A549 treated with Mapracorat at 1 μM for 4 hours (cell line): ENCODE data around the gene PRKAA1. TPM values are rescaled to one million over a fixed set of nuclear protein-coding genes. Genes with fewer than 3 reads are reported as not detected.

Source experiments
- total RNA-seq: library from RNA; stranded (reverse); fragments of 200-300 nt; extraction: Qiagen RNA extraction; gene quantifications from 5 replicates; pipeline ENCODE4 v1.2.3, GENCODE V29; 2022

PRKAA1 gene
- 29.3 to 52.9 TPM (median 39.2 TPM) in 5 replicates for total RNA-seq

DNA sequence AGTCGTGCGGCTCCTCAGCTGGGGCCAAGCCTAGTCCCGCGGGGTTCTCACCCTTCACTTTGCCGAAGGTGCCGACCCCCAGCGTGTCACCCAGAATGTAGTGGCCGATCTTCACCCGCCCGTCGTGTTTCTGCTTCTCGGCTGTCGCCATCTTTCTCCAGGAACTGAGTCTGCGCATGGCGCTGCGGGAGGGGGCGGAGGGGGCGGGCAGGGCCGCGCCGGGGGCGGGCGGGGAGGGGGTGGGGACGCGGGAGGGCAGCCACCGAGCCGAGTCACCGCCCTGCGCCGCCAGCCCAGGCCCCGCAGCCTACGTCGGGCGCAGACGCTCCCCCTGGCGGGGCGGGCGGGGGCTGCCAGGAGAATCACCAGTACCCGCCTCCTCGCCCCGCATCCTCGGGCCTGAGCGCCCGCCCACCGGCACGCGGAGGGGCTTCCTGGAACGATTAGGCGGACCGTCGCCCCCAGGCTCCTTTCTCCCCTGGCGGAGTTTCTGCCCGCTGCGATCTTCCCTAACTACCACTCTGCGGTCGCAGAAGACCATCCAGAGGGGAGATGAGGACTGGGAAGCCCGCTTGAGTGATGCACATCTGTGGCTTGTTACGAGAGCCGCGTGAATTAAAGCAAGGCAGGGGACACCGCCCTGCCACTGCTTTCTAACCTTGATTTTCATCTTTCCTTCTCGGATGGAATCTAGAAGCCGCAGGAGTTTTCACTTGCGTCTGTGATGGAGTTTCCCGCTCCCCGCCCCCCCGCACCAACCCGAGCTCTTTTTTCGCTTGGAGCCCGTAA is at the start of gene PRKAA1:
Gene PRKAA1, minus strand, starts transcription at position 363 of the 789 bp plus-strand sequence. Its CDS starts 185 bp downstream, at position 178.

DNA sequence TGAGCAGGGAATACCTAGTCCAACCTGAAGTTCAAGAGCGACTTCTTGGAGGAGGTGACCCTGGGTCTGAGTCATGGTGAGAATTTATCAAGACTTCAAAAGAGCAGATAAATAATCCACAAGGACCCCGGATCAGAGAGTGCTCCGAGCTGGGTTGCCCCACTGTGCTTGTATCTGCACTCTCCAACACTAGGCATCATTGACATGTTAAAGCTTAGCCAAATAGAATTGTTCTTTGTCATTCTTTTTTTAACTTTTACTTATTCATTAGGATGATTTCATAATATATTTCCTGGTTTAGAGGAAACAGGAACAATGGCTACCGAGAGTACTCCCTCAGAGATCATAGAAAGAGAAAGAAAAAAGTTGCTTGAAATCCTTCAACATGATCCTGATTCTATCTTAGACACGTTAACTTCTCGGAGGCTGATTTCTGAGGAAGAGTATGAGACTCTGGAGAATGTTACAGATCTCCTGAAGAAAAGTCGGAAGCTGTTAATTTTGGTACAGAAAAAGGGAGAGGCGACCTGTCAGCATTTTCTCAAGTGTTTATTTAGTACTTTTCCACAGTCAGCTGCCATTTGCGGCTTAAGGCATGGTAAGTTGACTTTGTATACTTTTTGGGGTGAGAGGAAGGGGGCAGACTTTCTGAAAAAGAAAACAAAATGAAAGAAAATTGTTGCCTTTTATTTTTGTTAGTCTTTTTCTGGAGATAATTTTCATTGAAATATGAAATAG is 43.1 kb upstream of the PRKAA1 start, which contains the start of gene CARD6:
Gene CARD6, plus strand, starts transcription at position 300 of the 738 bp plus-strand sequence. Its CDS starts 16 bp downstream, at position 316.

DNA sequence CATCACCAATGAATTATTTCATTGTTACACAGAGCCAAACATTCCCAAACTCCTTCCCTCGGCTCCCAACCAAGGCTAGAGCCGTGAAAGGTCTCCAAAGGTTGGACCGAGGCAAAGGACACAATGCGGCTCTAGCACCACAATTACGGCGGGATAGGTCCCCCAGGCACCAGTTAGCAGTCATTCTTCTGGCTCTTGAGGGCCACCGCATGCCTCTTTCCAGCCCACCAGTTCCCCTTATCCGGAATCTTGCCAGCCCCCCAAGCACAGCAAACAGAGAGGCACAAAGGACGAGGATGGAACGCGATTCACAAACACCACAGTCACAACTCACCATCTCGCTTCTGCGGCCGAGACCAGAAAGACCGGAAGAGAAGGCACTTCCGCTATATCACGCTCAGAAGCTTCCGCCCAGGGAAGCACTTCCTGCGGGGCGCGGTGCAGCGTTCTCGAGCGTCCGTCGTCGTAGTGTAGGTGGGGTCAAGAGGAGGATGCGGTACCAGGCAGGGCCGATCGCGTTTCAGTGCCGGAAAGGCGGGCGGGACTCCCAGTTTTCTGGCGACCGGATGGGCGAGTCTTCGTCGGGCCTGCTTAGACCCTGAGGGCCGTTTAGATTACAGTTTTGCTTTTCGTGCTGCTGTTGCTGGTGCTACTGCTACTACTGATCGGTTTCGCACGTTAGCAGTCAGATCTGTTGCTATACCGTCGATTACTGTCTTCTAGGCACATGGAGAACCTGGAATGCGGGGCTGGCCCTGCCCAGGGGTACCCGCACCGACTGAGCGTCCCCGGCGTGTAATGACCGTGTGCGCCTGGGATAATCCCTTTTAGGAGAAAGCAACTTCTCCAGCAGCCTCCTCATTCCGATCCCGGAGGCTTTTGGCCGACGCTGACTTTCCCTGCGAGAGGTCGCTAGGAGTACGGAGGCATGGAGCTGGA is 36.9 kb upstream of the PRKAA1 start, which contains the start of gene RPL37:
Gene RPL37, minus strand, starts transcription at position 374 of the 939 bp plus-strand sequence. Its CDS starts 37 bp downstream, at position 337.

DNA sequence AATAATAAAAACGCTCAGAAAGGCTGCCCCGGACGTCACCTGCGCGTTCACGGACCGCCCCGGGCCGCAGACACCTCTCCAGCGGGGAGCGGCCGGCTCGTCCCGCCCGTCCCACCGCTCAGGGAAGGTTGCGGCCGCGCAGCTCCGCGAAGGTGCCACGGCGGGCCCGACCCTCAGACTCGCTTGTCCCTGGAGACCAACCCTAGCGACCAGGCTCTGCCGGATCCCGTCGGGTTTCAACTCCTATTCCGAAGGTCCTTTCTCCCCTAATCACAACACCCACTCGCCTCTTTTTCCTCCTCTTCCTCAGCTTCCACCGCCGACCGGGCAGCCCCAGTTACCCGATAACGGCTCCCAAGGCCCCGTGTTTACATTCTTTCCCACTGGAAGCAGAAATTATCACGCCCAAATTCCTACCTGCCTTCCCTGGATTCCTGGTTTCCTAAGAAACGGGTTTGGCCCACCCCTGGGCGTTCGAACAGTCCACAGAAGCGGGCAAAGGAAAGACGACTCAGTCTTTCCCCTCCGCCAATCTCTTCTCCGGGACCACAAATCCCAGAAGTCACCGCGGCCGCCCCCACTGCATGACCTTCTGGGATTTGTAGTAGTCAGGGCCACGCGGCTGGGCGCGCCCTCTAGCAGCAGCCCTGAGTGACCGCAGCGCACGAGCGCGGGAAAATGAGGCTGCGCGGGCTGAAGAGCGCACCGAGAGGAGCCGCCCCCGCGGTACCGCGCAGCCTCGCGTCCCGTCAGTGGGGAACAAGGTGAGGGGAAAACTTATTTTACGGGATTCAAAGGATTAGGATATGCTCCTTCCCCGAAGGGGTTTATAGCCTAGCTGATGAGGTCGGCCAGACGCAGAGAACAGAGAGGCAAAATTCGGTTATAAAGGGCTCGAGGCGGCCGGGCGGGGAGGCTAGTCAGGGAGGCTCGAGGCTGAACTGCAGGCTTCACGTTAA is 42.5 kb downstream of the PRKAA1 start, which contains the start of gene TTC33:
Gene TTC33, minus strand, starts transcription at position 555 of the 959 bp plus-strand sequence. CDS start 8,943 bp downstream, outside the sequence.

Other genes starting within 250 kb of the PRKAA1 start
- 3.6 to 5.1 TPM (median 4.5 TPM) in 5 replicates for gene PTGER4, start 118.5 kb downstream of the PRKAA1 start, total RNA-seq
- gene TTC33, start 42.4 kb downstream of the PRKAA1 start, total RNA-seq, result 7.0 to 14.7 TPM (median 9.9 TPM) in 5 replicates
- 2,645 to 3,238 TPM (median 2,796 TPM) in 5 replicates for gene RPL37, start 36.8 kb upstream of the PRKAA1 start, total RNA-seq
- 2.6 to 3.5 TPM (median 3.1 TPM) in 5 replicates for gene CARD6, start 43.0 kb upstream of the PRKAA1 start, total RNA-seq
- gene C7, start 111.1 kb upstream of the PRKAA1 start, total RNA-seq, result not detected in 5 replicates